Astrocyte of the hippocampus (primary cell): Measurements from ENCODE around the gene PPP1R37.

Experiments used
- DNase-seq: peaks from one replicate; pipeline ENCODE4 v3.0.0; 2011; ENCODE audit warnings: low read depth, low spot score

Gene PPP1R37

GRCh38 chr19:45137179-45137761, 44.3 kb downstream of the PPP1R37 start:
- peak; percentile 82 for DNase-seq

- DNase-seq: no peak
Measured at GRCh38 chr19:45138303-45138751, 45.3 kb downstream of the PPP1R37 start.

GRCh38 chr19:45139286-45140143, 46.5 kb downstream of the PPP1R37 start:
- no peak for DNase-seq

- no peak for DNase-seq
Measured at GRCh38 chr19:45140144-45140503, 47.1 kb downstream of the PPP1R37 start.

GRCh38 chr19:45140533-45140932, 47.6 kb downstream of the PPP1R37 start:
- no peak for DNase-seq

- no peak for DNase-seq
Measured at GRCh38 chr19:45141203-45141900, 48.4 kb downstream of the PPP1R37 start.

- no peak for DNase-seq
Measured at GRCh38 chr19:45142016-45142725, 49.2 kb downstream of the PPP1R37 start.

GRCh38 chr19:45142726-45143110, 49.7 kb downstream of the PPP1R37 start:
- no peak for DNase-seq

GRCh38 chr19:45144431-45145269, 51.7 kb downstream of the PPP1R37 start:
- DNase-seq: no peak

GRCh38 chr19:45145270-45146189, 52.6 kb downstream of the PPP1R37 start:
- no peak for DNase-seq

- no peak for DNase-seq
Measured at GRCh38 chr19:45146251-45146650, 53.3 kb downstream of the PPP1R37 start.

GRCh38 chr19:45146741-45147205, 53.8 kb downstream of the PPP1R37 start:
- DNase-seq: no peak

GRCh38 chr19:45147835-45148676, 55.1 kb downstream of the PPP1R37 start:
- DNase-seq: no peak

GRCh38 chr19:45149129-45149528, 56.1 kb downstream of the PPP1R37 start:
- DNase-seq: no peak

GRCh38 chr19:45150180-45150579, 57.2 kb downstream of the PPP1R37 start:
- DNase-seq: no peak

GRCh38 chr19:45150751-45151281, 57.8 kb downstream of the PPP1R37 start:
- DNase-seq: no peak

GRCh38 chr19:45151320-45151719, 58.3 kb downstream of the PPP1R37 start:
- DNase-seq: no peak

GRCh38 chr19:45151821-45152503, 59.0 kb downstream of the PPP1R37 start:
- DNase-seq: no peak
